Measurements from ENCODE around the gene TRPC4AP.

Gene TRPC4AP

GRCh38 chr20:34965051-34965450 lies 127.6 kb downstream of the TRPC4AP start:
- Histone ChIP-seq H3K27me3 (no peaks in the 10 kb centered on the region), H3K9me3 (no peaks in the 10 kb centered on the region), H3K4me1 (ENCODE audit: control insufficient read depth in 1 of 2, insufficient read depth in 1 of 2, low read depth in 1 of 2, low read length in 1 of 2) (no peaks in the 10 kb centered on the region), H3K27ac (no peak overlapping the region), H3K4me3 (ENCODE audit: low read depth in 1 of 2, low read length in 1 of 2) (no peak overlapping the region), H3K36me3 (no peaks in the 10 kb centered on the region)
- TF ChIP-seq, protein P1, sequence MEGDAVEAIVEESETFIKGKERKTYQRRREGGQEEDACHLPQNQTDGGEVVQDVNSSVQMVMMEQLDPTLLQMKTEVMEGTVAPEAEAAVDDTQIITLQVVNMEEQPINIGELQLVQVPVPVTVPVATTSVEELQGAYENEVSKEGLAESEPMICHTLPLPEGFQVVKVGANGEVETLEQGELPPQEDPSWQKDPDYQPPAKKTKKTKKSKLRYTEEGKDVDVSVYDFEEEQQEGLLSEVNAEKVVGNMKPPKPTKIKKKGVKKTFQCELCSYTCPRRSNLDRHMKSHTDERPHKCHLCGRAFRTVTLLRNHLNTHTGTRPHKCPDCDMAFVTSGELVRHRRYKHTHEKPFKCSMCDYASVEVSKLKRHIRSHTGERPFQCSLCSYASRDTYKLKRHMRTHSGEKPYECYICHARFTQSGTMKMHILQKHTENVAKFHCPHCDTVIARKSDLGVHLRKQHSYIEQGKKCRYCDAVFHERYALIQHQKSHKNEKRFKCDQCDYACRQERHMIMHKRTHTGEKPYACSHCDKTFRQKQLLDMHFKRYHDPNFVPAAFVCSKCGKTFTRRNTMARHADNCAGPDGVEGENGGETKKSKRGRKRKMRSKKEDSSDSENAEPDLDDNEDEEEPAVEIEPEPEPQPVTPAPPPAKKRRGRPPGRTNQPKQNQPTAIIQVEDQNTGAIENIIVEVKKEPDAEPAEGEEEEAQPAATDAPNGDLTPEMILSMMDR (IDR thresholded peaks at IDR 0.05): no peak

- Histone ChIP-seq H3K9me3 (no peaks in the 10 kb centered on the region), H3K36me3 (no peaks in the 10 kb centered on the region), H3K27me3 (no peaks in the 10 kb centered on the region), H3K4me3 (ENCODE audit: low read depth in 1 of 2, low read length in 1 of 2) (no peak overlapping the region), H3K4me1 (ENCODE audit: control insufficient read depth in 1 of 2, insufficient read depth in 1 of 2, low read depth in 1 of 2, low read length in 1 of 2) (no peaks in the 10 kb centered on the region), H3K27ac (no peak overlapping the region)
- TF ChIP-seq, protein P1 (IDR thresholded peaks at IDR 0.05): no peak
Measured at GRCh38 chr20:34964486-34964885, 128.1 kb downstream of the TRPC4AP start.

DNA sequence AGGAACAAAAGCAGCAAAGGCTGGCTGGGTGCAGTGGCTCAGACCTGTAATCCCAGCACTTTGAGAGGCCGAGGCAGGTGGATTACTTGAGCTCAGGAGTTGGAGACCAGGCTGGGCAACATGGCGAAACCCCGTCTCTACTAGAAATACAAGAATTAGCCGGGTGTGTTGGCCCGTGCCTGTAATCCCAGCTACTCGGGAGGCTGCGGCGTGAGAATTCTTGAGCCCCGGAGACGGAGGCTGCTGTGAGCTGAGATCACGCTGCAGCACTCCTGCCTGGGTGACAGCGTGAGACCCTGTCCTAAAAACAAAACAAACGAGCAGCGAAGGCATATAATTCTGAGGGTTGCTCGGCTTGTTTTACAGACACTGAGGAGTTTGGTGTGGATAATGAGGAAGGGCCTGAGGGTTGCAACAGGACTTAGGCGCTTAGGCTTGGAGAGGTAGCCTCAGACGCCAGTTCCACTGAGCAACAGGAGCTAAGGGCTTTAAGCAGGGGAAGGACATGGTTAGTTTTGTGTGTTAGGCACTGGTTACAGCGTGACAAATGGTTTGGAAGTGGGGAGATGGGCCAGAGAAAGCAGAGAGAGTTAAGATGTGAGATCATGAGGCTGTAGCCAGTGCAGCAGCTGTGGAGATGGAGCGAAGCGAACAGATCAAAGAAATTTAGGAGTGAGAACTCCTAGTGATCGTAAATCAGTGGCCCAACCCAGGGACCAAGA lies 135.7 kb downstream of the TRPC4AP start:
- H3K4me3 ChIP-seq (ENCODE audit: low read depth in 1 of 2, low read length in 1 of 2): no peak overlapping the region
- no peaks in the 10 kb centered on the region for H3K9me3 ChIP-seq
- TF ChIP-seq, protein P1 (IDR thresholded peaks at IDR 0.05): no peak
- H3K27me3 ChIP-seq: no peaks in the 10 kb centered on the region
- H3K27ac ChIP-seq: no peak overlapping the region
- H3K36me3 ChIP-seq: no peaks in the 10 kb centered on the region
- H3K4me1 ChIP-seq (ENCODE audit: control insufficient read depth in 1 of 2, insufficient read depth in 1 of 2, low read depth in 1 of 2, low read length in 1 of 2): peaks cover 16 to 17% of the 10 kb centered on the region in 2 experiments

- TF ChIP-seq, protein P1 (IDR thresholded peaks at IDR 0.05): peak; percentile 10
- peak overlapping the region; percentile 73 to 84 for H3K4me3 ChIP-seq (ENCODE audit: low read depth in 1 of 2, low read length in 1 of 2)
- no peaks in the 10 kb centered on the region for H3K36me3 ChIP-seq
- H3K27me3 ChIP-seq: no peaks in the 10 kb centered on the region
- peak overlapping the region; percentile 85 for H3K27ac ChIP-seq
- no peaks in the 10 kb centered on the region for H3K9me3 ChIP-seq
- peaks cover 16 to 17% of the 10 kb centered on the region in 2 experiments for H3K4me1 ChIP-seq (ENCODE audit: control insufficient read depth in 1 of 2, insufficient read depth in 1 of 2, low read depth in 1 of 2, low read length in 1 of 2)
Measured at GRCh38 chr20:34956041-34956458, 136.6 kb downstream of the TRPC4AP start.

DNA sequence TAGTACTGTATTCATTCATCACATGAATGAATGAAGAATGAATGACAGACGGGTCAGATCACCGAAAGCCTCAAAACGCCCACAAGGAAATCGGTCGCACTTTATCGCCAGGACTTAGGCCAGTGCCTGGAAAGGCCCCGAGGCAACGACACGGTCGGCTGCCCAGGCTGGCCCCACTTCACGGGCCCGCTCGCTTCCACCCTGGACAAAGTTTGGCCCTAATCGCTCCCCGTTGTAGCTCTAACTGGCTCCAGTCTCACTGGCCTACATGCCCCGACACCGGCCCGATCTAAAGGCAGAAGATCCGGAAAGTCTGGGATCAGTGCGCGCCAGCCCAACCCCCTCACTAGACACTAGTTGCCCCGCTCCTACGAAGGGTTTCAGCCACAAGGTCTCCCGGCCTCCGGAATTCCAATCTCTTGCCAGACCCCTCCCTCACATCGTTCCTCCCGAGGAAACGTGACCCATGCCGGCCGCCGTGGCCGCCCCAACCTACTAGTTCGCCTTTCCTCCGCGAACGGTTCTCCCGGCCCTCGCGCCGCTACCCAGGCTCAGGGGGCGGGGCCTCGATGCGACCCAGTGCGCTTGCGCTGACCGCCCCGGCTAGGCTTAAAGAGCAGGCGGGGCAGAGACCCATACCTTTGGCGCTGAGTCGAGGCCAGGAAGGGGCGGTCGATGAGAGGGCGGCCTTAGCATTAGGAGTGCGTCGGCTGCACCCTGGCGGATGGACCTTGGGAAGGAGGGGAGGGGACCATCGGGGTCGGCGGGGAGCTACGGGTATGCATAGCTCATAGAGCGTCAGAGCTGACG lies 137.2 kb downstream of the TRPC4AP start, which contains the start of the genes GSS and MYH7B:
Gene GSS, minus strand, starts transcription at position 576 of the 810 bp plus-strand sequence. CDS start 3,954 bp downstream, outside the sequence.
Gene MYH7B, plus strand, starts transcription at position 638 of the 810 bp plus-strand sequence. CDS start 22,138 bp downstream, outside the sequence.
- Histone ChIP-seq H3K27me3 (no peaks in the 10 kb centered on the region), H3K36me3 (no peaks in the 10 kb centered on the region), H3K4me1 (ENCODE audit: control insufficient read depth in 1 of 2, insufficient read depth in 1 of 2, low read depth in 1 of 2, low read length in 1 of 2) (peaks cover 16 to 17% of the 10 kb centered on the region in 2 experiments), H3K9me3 (no peaks in the 10 kb centered on the region), H3K4me3 (ENCODE audit: low read depth in 1 of 2, low read length in 1 of 2) (peak within 1 kb of the TSS; percentile 73 to 84), H3K27ac (peak within 1 kb of the TSS; percentile 85)
- TF ChIP-seq, protein P1 (IDR thresholded peaks at IDR 0.05): peak; percentile 46
